ENCODE data around the gene CLEC2L.

- TF ChIP-seq EZH2 (IDR thresholded peaks at IDR 0.05; ENCODE audit: low read depth, unreplicated experiment) (no peak), POLR2AphosphoS5 (IDR thresholded peaks at IDR 0.05; ENCODE audit: low read depth) (no peak), CTCF (conservative IDR thresholded peaks at IDR 0.05; ENCODE audit: low read depth in 2 of 2) (no peak), EZH2phosphoT487 (IDR thresholded peaks at IDR 0.05; ENCODE audit: unreplicated experiment) (no peak), JUNB (IDR thresholded peaks at IDR 0.05; ENCODE audit: unreplicated experiment) (no peak), CREB1 (CRISPR knock-in tag; IDR thresholded peaks at IDR 0.05; ENCODE audit: low read depth) (no peak), REST (IDR thresholded peaks at IDR 0.05; ENCODE audit: unreplicated experiment) (no peak), STAT1 (IDR thresholded peaks at IDR 0.05; ENCODE audit: unreplicated experiment) (no peak)
Observed at GRCh38 chr7:139538881-139539635, 15.6 kb downstream of the CLEC2L start.

Data from GM23338 (cell line).